ENCODE results near the gene SGSM1.

The SGSM1 gene

GRCh38 chr22:24845041-24845898 is 39.3 kb downstream of the SGSM1 start:
- DNase-seq = peak in 1 of 2 donors; percentile 76

- DNase-seq = no peak
Measured at GRCh38 chr22:24847490-24847889, 41.5 kb downstream of the SGSM1 start.

GRCh38 chr22:24848559-24849168 is 42.7 kb downstream of the SGSM1 start:
- DNase-seq = no peak

GRCh38 chr22:24855794-24856193 is 49.8 kb downstream of the SGSM1 start:
- no peak for DNase-seq

- DNase-seq = no peak
Measured at GRCh38 chr22:24857576-24857975, 51.6 kb downstream of the SGSM1 start.

GRCh38 chr22:24859587-24859986 is 53.6 kb downstream of the SGSM1 start:
- no peak for DNase-seq

GRCh38 chr22:24865508-24865907 is 59.5 kb downstream of the SGSM1 start:
- no peak for DNase-seq

GRCh38 chr22:24867323-24868022 is 61.5 kb downstream of the SGSM1 start:
- DNase-seq = no peak

GRCh38 chr22:24868979-24869378 is 63.0 kb downstream of the SGSM1 start:
- no peak for DNase-seq

GRCh38 chr22:24871611-24872205 is 65.7 kb downstream of the SGSM1 start:
- DNase-seq = no peak

GRCh38 chr22:24873226-24873625 is 67.2 kb downstream of the SGSM1 start:
- no peak for DNase-seq

- no peak for DNase-seq
Measured at GRCh38 chr22:24875862-24876506, 70.0 kb downstream of the SGSM1 start.

GRCh38 chr22:24876700-24877099 is 70.7 kb downstream of the SGSM1 start:
- no peak for DNase-seq

- DNase-seq = no peak
Measured at GRCh38 chr22:24878969-24879368, 73.0 kb downstream of the SGSM1 start.

- DNase-seq = no peak
Measured at GRCh38 chr22:24883432-24883831, 77.4 kb downstream of the SGSM1 start.

- DNase-seq = no peak
Measured at GRCh38 chr22:24887260-24887659, 81.2 kb downstream of the SGSM1 start.

- DNase-seq = no peak
Measured at GRCh38 chr22:24893341-24894070, 87.5 kb downstream of the SGSM1 start.

- no peak for DNase-seq
Measured at GRCh38 chr22:24894220-24894975, 88.4 kb downstream of the SGSM1 start.

- no peak for DNase-seq
Measured at GRCh38 chr22:24894998-24895397, 89.0 kb downstream of the SGSM1 start.

- no peak for DNase-seq
Measured at GRCh38 chr22:24901448-24901847, 95.4 kb downstream of the SGSM1 start.

- DNase-seq = no peak
Measured at GRCh38 chr22:24905909-24906308, 99.9 kb downstream of the SGSM1 start.
